Ovary (tissue), 3 donors: Measurements from ENCODE around the gene RNASET2.

Experiments
- POLR2A ChIP-seq: fragments of 450-650 bp; IDR thresholded peaks from one replicate; pipeline ENCODE4 v1.6.1; 2017; ENCODE audit warnings: antibody characterized with exemption, mild to moderate bottlenecking, moderate library complexity
- TF ChIP-seq, protein P1 (sequence below), 3 donors: fragments of 450-650 bp in 2 of 3; fragments of 200-600 bp in 1 of 3; IDR thresholded peaks; one replicate each; pipeline versions ENCODE4 v1.5.1 to v1.8.0; 2016 to 2022; ENCODE audit warnings: antibody characterized with exemption in 3 of 3, mild to moderate bottlenecking in 1 of 3
- donor health status: DM: no; HTN: no; CAD: no.

DNA sequence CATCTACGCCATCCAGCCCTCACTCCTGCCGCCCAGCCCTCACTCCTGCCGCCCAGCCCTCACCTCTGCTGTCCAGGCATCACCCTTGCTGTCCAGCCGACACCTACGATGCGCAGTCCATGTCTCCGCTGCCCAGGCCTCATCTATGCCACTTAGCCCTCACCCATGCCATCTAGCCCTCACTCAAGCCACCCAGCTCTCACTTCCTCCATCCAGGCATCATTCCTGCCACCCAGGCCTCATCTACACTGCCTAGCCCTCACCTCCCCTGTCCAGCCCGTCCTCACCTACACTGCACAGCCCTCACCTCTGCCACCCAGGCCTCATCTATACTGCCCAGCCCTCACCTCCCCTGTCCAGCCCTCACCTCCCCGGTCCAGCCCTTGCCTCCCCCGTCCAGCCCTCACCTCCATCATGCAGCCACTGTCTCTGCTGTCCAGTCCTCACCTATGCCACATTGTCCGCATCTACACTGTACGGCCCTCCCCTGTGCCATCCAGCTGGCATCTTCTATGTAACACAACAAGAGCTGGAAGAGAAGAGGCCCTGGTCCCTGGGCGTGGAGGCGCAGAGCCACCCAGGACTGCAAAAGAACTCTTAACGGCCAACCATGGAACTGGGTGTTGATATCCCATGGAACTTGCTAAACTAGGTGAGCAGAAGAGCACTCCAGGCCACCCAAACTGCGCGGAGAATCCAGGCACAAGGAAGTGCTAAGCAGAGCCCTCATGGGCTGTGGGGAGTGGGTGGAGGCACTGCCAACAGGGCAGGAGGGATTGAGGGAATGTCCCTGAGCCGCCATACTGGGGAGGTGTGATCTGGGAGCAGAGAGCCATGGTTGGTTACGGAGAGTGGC, 31.0 kb downstream of the RNASET2 start:
- TF ChIP-seq, protein P1, sequence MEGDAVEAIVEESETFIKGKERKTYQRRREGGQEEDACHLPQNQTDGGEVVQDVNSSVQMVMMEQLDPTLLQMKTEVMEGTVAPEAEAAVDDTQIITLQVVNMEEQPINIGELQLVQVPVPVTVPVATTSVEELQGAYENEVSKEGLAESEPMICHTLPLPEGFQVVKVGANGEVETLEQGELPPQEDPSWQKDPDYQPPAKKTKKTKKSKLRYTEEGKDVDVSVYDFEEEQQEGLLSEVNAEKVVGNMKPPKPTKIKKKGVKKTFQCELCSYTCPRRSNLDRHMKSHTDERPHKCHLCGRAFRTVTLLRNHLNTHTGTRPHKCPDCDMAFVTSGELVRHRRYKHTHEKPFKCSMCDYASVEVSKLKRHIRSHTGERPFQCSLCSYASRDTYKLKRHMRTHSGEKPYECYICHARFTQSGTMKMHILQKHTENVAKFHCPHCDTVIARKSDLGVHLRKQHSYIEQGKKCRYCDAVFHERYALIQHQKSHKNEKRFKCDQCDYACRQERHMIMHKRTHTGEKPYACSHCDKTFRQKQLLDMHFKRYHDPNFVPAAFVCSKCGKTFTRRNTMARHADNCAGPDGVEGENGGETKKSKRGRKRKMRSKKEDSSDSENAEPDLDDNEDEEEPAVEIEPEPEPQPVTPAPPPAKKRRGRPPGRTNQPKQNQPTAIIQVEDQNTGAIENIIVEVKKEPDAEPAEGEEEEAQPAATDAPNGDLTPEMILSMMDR (IDR thresholded peaks at IDR 0.05) = no peak
- no peak for TF ChIP-seq POLR2A
